ENCODE data around the gene ASRGL1.

The ASRGL1 gene

DNA sequence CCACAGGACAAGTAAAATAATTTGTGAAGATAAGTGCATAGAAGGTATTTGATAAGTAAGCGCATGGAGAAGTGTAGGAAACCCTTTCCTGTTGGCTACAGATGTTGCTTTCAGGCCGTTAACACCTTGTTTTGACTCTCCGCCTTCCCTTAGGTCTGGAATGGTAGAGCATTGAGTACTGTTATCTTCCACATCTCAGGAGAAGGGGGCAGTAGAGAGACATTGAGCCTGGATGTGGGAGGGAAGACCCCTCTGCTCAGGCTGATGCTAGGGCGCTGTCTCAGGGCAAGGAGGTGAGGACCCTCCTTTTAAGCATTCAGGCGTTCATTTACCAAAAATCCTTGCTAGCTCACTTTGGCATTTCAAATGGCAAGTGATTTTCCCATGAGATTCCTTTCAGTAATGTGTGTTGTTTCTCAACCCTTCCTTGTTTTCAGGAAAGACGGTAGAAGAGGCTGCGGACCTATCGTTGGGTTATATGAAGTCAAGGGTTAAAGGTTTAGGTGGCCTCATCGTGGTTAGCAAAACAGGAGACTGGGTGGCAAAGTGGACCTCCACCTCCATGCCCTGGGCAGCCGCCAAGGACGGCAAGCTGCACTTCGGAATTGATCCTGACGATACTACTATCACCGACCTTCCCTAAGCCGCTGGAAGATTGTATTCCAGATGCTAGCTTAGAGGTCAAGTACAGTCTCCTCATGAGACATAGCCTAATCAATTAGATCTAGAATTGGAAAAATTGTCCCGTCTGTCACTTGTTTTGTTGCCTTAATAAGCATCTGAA is 54.6 kb downstream of the ASRGL1 start:
- Histone ChIP-seq H2BK5ac (ENCODE audit: low read length) (no peak overlapping the region), H3K14ac (ENCODE audit: low read length) (no peak overlapping the region), H3K23ac (ENCODE audit: low read depth, low read length, poor library complexity) (no peak overlapping the region), H3K36me3 (replicated peaks in 1 of 2; ENCODE audit: control insufficient read depth in 2 of 2, insufficient read depth in 2 of 2, low read length in 2 of 2) (peaks cover 3 to 5% of the 10 kb centered on the region in 2 donors), H3K18ac (ENCODE audit: low read length) (no peak overlapping the region), H3K27ac (replicated peaks; ENCODE audit: low read length) (no peak overlapping the region), H2BK15ac (ENCODE audit: low read length) (no peak overlapping the region), H2BK120ac (ENCODE audit: low read depth, low read length) (no peak overlapping the region), H4K91ac (ENCODE audit: low read depth, low read length, poor library complexity) (no peak overlapping the region), H2BK12ac (ENCODE audit: low read length) (no peak overlapping the region), H3K9me3 (replicated peaks in 1 of 2; ENCODE audit: control insufficient read depth in 2 of 2, insufficient read depth in 1 of 2, low read depth in 1 of 2, low read length in 2 of 2) (no peaks in the 10 kb centered on the region), H3K4me3 (ENCODE audit: low read length in 2 of 2) (no peak overlapping the region), H3K27me3 (ENCODE audit: control insufficient read depth in 3 of 3, insufficient read depth in 3 of 3, low read depth in 1 of 3, low read length in 3 of 3) (no peaks in the 10 kb centered on the region), H2AFZ (ENCODE audit: low read length) (no peak overlapping the region), H3K79me1 (ENCODE audit: low read depth, low read length) (no peaks in the 10 kb centered on the region), H3K4me1 (ENCODE audit: control insufficient read depth in 2 of 2, insufficient read depth in 1 of 2, low read depth in 1 of 2, low read length in 2 of 2) (peaks cover 2 to 3% of the 10 kb centered on the region in 2 donors), H4K8ac (ENCODE audit: low read depth, low read length) (no peak overlapping the region), H3K4me2 (ENCODE audit: insufficient read depth, low read length, poor library complexity, severe bottlenecking) (no peak overlapping the region), H2AK5ac (ENCODE audit: low read depth, low read length) (no peak overlapping the region), H3K9ac (ENCODE audit: low read depth, low read length, poor library complexity) (no peak overlapping the region), H3K4ac (ENCODE audit: low read length) (no peak overlapping the region)
- WGBS, 2 donors (ENCODE audit: extremely low coverage in 2 of 2, insufficient read length in 2 of 2, insufficient replicate concordance in 1 of 2), result no CpG with 5 or more reads among the region's 16 CpGs
- DNase-seq (ENCODE audit: low spot score), result no peak

DNA sequence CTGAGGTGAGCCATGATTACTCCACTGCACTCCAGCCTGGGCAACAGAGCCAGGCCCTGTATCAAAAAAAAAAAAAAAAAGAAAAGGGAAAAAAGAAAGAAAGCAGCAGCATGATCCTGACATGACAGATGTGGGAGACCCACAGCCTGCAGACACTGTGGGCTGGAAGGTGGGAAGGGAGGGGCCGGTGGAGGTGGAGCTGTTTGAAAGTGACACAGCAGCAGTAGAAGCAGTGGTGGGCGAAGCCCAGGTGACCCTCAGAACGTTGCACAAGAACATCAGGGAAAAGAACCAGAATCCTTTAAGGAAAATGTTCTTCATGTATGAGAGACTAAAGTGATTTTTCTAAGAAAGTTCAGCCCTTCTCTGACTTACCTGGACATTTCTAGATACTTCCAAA is 55.3 kb downstream of the ASRGL1 start:
- peaks cover 3 to 5% of the 10 kb centered on the region in 2 donors for H3K36me3 ChIP-seq (replicated peaks in 1 of 2; ENCODE audit: control insufficient read depth in 2 of 2, insufficient read depth in 2 of 2, low read length in 2 of 2)
- peaks cover 2 to 3% of the 10 kb centered on the region in 2 donors for H3K4me1 ChIP-seq (ENCODE audit: control insufficient read depth in 2 of 2, insufficient read depth in 1 of 2, low read depth in 1 of 2, low read length in 2 of 2)
- no peak overlapping the region for H3K9ac ChIP-seq (ENCODE audit: low read depth, low read length, poor library complexity)
- H3K23ac ChIP-seq (ENCODE audit: low read depth, low read length, poor library complexity), result no peak overlapping the region
- WGBS, 2 donors (ENCODE audit: extremely low coverage in 2 of 2, insufficient read length in 2 of 2, insufficient replicate concordance in 1 of 2), result no CpG with 5 or more reads among the region's 3 CpGs
- H2BK120ac ChIP-seq (ENCODE audit: low read depth, low read length), result no peak overlapping the region
- no peak overlapping the region for H2BK5ac ChIP-seq (ENCODE audit: low read length)
- no peak overlapping the region for H2AK5ac ChIP-seq (ENCODE audit: low read depth, low read length)
- H3K27me3 ChIP-seq (ENCODE audit: control insufficient read depth in 3 of 3, insufficient read depth in 3 of 3, low read depth in 1 of 3, low read length in 3 of 3), result no peaks in the 10 kb centered on the region
- no peak overlapping the region for H3K4me3 ChIP-seq (ENCODE audit: low read length in 2 of 2)
- no peak overlapping the region for H4K91ac ChIP-seq (ENCODE audit: low read depth, low read length, poor library complexity)
- no peaks in the 10 kb centered on the region for H3K9me3 ChIP-seq (replicated peaks in 1 of 2; ENCODE audit: control insufficient read depth in 2 of 2, insufficient read depth in 1 of 2, low read depth in 1 of 2, low read length in 2 of 2)
- H3K4ac ChIP-seq (ENCODE audit: low read length), result no peak overlapping the region
- H3K14ac ChIP-seq (ENCODE audit: low read length), result no peak overlapping the region
- H4K8ac ChIP-seq (ENCODE audit: low read depth, low read length), result no peak overlapping the region
- no peak overlapping the region for H2AFZ ChIP-seq (ENCODE audit: low read length)
- H3K4me2 ChIP-seq (ENCODE audit: insufficient read depth, low read length, poor library complexity, severe bottlenecking), result no peak overlapping the region
- no peak overlapping the region for H3K18ac ChIP-seq (ENCODE audit: low read length)
- no peaks in the 10 kb centered on the region for H3K79me1 ChIP-seq (ENCODE audit: low read depth, low read length)
- H2BK12ac ChIP-seq (ENCODE audit: low read length), result no peak overlapping the region
- no peak for DNase-seq (ENCODE audit: low spot score)
- no peak overlapping the region for H3K27ac ChIP-seq (replicated peaks; ENCODE audit: low read length)
- no peak overlapping the region for H2BK15ac ChIP-seq (ENCODE audit: low read length)

- Histone ChIP-seq H2BK5ac (ENCODE audit: low read length) (no peak overlapping the region), H4K91ac (ENCODE audit: low read depth, low read length, poor library complexity) (no peak overlapping the region), H3K9ac (ENCODE audit: low read depth, low read length, poor library complexity) (no peak overlapping the region), H3K4me2 (ENCODE audit: insufficient read depth, low read length, poor library complexity, severe bottlenecking) (no peak overlapping the region), H2AFZ (ENCODE audit: low read length) (no peak overlapping the region), H3K14ac (ENCODE audit: low read length) (no peak overlapping the region), H3K79me1 (ENCODE audit: low read depth, low read length) (no peaks in the 10 kb centered on the region), H3K23ac (ENCODE audit: low read depth, low read length, poor library complexity) (no peak overlapping the region), H3K18ac (ENCODE audit: low read length) (no peak overlapping the region), H3K27ac (replicated peaks; ENCODE audit: low read length) (no peak overlapping the region), H2BK120ac (ENCODE audit: low read depth, low read length) (no peak overlapping the region), H2AK5ac (ENCODE audit: low read depth, low read length) (no peak overlapping the region), H2BK12ac (ENCODE audit: low read length) (no peak overlapping the region), H3K27me3 (ENCODE audit: control insufficient read depth in 3 of 3, insufficient read depth in 3 of 3, low read depth in 1 of 3, low read length in 3 of 3) (no peaks in the 10 kb centered on the region), H2BK15ac (ENCODE audit: low read length) (no peak overlapping the region), H3K4me3 (ENCODE audit: low read length in 2 of 2) (no peak overlapping the region), H3K4ac (ENCODE audit: low read length) (no peak overlapping the region), H3K9me3 (replicated peaks in 1 of 2; ENCODE audit: control insufficient read depth in 2 of 2, insufficient read depth in 1 of 2, low read depth in 1 of 2, low read length in 2 of 2) (no peaks in the 10 kb centered on the region), H3K4me1 (ENCODE audit: control insufficient read depth in 2 of 2, insufficient read depth in 1 of 2, low read depth in 1 of 2, low read length in 2 of 2) (peaks cover 3 to 4% of the 10 kb centered on the region in 2 donors), H3K36me3 (replicated peaks in 1 of 2; ENCODE audit: control insufficient read depth in 2 of 2, insufficient read depth in 2 of 2, low read length in 2 of 2) (peaks cover 3 to 5% of the 10 kb centered on the region in 2 donors), H4K8ac (ENCODE audit: low read depth, low read length) (no peak overlapping the region)
- no peak for DNase-seq (ENCODE audit: low spot score)
- WGBS, 2 donors (ENCODE audit: extremely low coverage in 2 of 2, insufficient read length in 2 of 2, insufficient replicate concordance in 1 of 2), result no CpG with 5 or more reads among the region's 12 CpGs
Measured at GRCh38 chr11:62393061-62393611, 55.9 kb downstream of the ASRGL1 start.

DNA sequence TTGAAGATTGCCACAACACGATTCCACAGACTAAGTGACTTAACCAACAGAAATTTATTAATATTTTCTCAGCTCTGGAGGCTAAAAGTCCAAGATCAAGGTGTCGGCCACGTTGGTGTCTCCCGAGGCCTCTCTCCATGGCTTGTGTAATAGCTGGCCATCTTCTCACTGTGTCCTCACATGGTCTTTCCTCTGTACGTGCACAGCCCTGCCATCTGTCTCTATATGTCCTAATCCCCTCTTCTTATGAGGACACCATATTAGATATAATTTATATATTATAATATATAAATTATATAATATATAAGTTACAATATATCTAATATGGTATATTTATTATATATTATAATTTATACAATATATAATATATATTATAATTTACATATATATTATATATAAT is 56.5 kb downstream of the ASRGL1 start:
- Histone ChIP-seq H3K4me3 (ENCODE audit: low read length in 2 of 2) (no peak overlapping the region), H2AFZ (ENCODE audit: low read length) (no peak overlapping the region), H3K4me2 (ENCODE audit: insufficient read depth, low read length, poor library complexity, severe bottlenecking) (no peak overlapping the region), H3K79me1 (ENCODE audit: low read depth, low read length) (no peaks in the 10 kb centered on the region), H4K91ac (ENCODE audit: low read depth, low read length, poor library complexity) (no peak overlapping the region), H2BK12ac (ENCODE audit: low read length) (no peak overlapping the region), H3K9me3 (replicated peaks in 1 of 2; ENCODE audit: control insufficient read depth in 2 of 2, insufficient read depth in 1 of 2, low read depth in 1 of 2, low read length in 2 of 2) (no peaks in the 10 kb centered on the region), H2BK5ac (ENCODE audit: low read length) (no peak overlapping the region), H2AK5ac (ENCODE audit: low read depth, low read length) (no peak overlapping the region), H3K27ac (replicated peaks; ENCODE audit: low read length) (no peak overlapping the region), H3K27me3 (ENCODE audit: control insufficient read depth in 3 of 3, insufficient read depth in 3 of 3, low read depth in 1 of 3, low read length in 3 of 3) (no peaks in the 10 kb centered on the region), H3K4ac (ENCODE audit: low read length) (no peak overlapping the region), H3K9ac (ENCODE audit: low read depth, low read length, poor library complexity) (no peak overlapping the region), H3K23ac (ENCODE audit: low read depth, low read length, poor library complexity) (no peak overlapping the region), H3K36me3 (replicated peaks in 1 of 2; ENCODE audit: control insufficient read depth in 2 of 2, insufficient read depth in 2 of 2, low read length in 2 of 2) (peaks cover 3 to 5% of the 10 kb centered on the region in 2 donors), H4K8ac (ENCODE audit: low read depth, low read length) (no peak overlapping the region), H2BK15ac (ENCODE audit: low read length) (no peak overlapping the region), H3K18ac (ENCODE audit: low read length) (no peak overlapping the region), H3K4me1 (ENCODE audit: control insufficient read depth in 2 of 2, insufficient read depth in 1 of 2, low read depth in 1 of 2, low read length in 2 of 2) (peaks cover 3 to 6% of the 10 kb centered on the region in 2 donors), H2BK120ac (ENCODE audit: low read depth, low read length) (no peak overlapping the region), H3K14ac (ENCODE audit: low read length) (no peak overlapping the region)
- WGBS, 2 donors (ENCODE audit: extremely low coverage in 2 of 2, insufficient read length in 2 of 2, insufficient replicate concordance in 1 of 2), result no CpG with 5 or more reads among the region's 5 CpGs
- DNase-seq (ENCODE audit: low spot score), result no peak

Measured in neuronal stem cell (in vitro differentiated cells).